GM13977 (cell line): ENCODE measurements around the gene RNU2-63P.

Experiments
- DNase-seq: peaks from one replicate; pipeline ENCODE4 v3.0.0; 2012; ENCODE audit warnings: low spot score
- CTCF ChIP-seq: IDR thresholded peaks from 2 replicates; pipeline ENCODE4 v1.5.1; 2012; ENCODE audit warnings: mild to moderate bottlenecking, control low read depth; ENCODE audit not compliant: insufficient read depth; ENCODE audit errors: extremely low read depth, missing control alignments
- in situ Hi-C: fragments of 300-500 bp; cut with MboI; formaldehyde crosslinking; loops from one replicate; pipeline ENCODE4 v1.12.0; 2022; ENCODE audit warnings: low sequenced_read_pairs, low pct_unique_long_range_greater_than_20kb, mixed read lengths, inconsistent platforms; ENCODE audit not compliant: unreplicated experiment

The RNU2-63P gene

GRCh38 chr2:88016960-88017779 lies 823 bp upstream of the RNU2-63P start:
- no peak for TF ChIP-seq CTCF
- peak; percentile 65 for DNase-seq
- in situ Hi-C loops: no loop called here

GRCh38 chr2:88011011-88011410 lies 5.3 kb downstream of the RNU2-63P start:
- in situ Hi-C loops: no loop called here
- TF ChIP-seq CTCF: no peak
- DNase-seq: no peak

DNA sequence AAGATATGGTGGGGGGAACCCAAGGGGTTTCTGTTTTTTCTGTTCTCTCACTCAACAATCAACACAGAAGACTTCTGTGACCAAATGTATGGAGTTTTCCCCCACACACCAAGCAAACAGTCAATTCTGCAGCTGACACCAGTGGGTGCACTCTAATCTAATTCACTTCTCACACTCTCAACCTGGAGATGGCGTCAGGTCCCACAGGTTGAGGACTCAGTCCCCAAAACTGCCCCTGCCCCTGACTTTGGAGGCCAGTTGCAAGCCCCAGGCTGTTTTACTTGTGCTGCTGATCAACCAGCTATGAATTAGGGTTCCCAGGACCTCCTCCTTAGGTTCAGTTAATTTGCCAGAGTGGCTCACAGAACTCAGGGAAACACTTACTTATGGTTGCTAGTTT lies 6.2 kb downstream of the RNU2-63P start:
- no peak for DNase-seq
- no peak for TF ChIP-seq CTCF
- in situ Hi-C loops: no loop called here

GRCh38 chr2:88006912-88007439 lies 9.4 kb downstream of the RNU2-63P start:
- in situ Hi-C loops: no loop called here
- no peak for TF ChIP-seq CTCF
- DNase-seq: no peak

DNA sequence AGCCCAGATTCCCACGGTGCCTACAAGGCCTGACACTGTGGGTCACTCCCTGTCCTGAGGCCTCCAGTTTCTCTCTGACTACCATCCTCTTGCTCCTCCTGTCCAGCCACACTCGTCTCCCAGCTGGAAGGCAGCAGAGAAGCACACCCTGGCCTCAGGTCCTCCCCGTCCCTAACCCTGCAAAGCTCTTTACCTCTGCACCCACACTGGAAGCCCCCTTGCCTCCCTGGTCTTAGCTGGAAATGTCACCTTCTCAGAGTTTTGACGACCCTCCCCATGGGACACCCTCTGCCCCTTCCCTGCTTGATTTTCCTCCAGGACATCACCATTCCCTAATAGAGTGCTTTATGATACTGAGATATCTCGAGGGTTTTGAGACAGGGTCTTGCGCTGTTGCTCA lies 10.6 kb downstream of the RNU2-63P start:
- in situ Hi-C loops: no loop called here
- DNase-seq: no peak
- TF ChIP-seq CTCF: no peak

DNA sequence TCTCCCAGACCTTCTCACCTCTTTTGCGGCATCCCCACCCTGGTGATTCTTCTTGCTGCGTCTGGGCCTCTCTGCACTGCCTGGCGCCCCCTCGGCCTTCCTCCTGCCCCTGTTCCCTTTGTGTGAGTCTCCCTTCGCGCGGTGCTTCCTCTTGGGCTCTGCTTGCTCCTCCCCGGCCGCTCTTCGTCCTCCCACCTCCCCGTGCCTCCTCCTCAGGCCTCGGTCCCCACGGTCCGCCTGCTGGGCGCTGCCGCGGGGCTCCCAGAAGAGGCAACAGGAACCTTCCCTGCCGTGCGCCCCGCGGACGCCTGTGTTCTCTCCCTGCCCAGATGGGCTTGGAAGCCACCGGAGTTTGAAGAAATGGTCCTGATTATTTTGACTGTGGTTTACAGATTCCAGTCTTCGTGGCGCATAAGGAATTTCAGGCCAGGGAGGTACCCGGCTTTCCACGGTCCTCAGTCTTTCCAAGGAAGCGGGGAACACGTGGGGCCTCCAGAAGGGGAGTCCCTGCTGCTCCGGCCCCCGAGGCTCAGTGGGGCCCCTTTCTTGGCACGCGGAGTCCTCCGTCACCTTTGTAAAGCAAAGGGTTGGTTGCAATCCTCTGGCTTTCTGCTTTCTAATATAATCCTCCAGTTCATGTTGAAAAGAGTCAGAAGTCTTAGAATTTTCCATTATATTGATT lies 13.1 kb downstream of the RNU2-63P start:
- TF ChIP-seq CTCF: no peak
- DNase-seq: no peak
- in situ Hi-C loops: no loop called here
